ENCODE measurements around the gene SLC36A1.
A peak's percentile ranks its signal among the peaks of the same experiment; 100 is the strongest.

Gene SLC36A1

GRCh38 chr5:151434570-151435237 is 12.7 kb upstream of the SLC36A1 start:
- Histone ChIP-seq H3F3A (ENCODE audit: insufficient read depth, low read length) (no peaks in the 10 kb centered on the region), H3K4me3 (ENCODE audit: low read depth, low read length, poor library complexity, severe bottlenecking) (no peak overlapping the region), H3K79me2 (ENCODE audit: insufficient read depth, low read length) (no peaks in the 10 kb centered on the region), H3K27me3 (ENCODE audit: insufficient read depth, low read length) (no peaks in the 10 kb centered on the region; the same call in 1 of the 2 replicates), H2AFZ (ENCODE audit: low read length) (no peak overlapping the region), H3K27ac (ENCODE audit: low read depth, low read length, poor library complexity, severe bottlenecking) (no peak overlapping the region), H3K4me1 (ENCODE audit: insufficient read depth, low read length, severe bottlenecking) (no peaks in the 10 kb centered on the region), H3K9me2 (ENCODE audit: low read depth, low read length) (no peaks in the 10 kb centered on the region), H3K9ac (ENCODE audit: low read length) (no peak overlapping the region), H4K20me1 (ENCODE audit: insufficient read depth, low read length) (no peaks in the 10 kb centered on the region), H3K36me3 (ENCODE audit: insufficient read depth, low read length) (no peaks in the 10 kb centered on the region), H3K9me3 (ENCODE audit: low read length) (no peaks in the 10 kb centered on the region; the same call in 1 of the 2 replicates), H3K4me2 (ENCODE audit: low read length) (no peak overlapping the region)
- no peak for TF ChIP-seq EZH2 (IDR thresholded peaks at IDR 0.05; ENCODE audit: borderline replicate concordance, low read length)
- no peak for TF ChIP-seq CTCF (IDR thresholded peaks at IDR 0.05; ENCODE audit: low read length)

DNA sequence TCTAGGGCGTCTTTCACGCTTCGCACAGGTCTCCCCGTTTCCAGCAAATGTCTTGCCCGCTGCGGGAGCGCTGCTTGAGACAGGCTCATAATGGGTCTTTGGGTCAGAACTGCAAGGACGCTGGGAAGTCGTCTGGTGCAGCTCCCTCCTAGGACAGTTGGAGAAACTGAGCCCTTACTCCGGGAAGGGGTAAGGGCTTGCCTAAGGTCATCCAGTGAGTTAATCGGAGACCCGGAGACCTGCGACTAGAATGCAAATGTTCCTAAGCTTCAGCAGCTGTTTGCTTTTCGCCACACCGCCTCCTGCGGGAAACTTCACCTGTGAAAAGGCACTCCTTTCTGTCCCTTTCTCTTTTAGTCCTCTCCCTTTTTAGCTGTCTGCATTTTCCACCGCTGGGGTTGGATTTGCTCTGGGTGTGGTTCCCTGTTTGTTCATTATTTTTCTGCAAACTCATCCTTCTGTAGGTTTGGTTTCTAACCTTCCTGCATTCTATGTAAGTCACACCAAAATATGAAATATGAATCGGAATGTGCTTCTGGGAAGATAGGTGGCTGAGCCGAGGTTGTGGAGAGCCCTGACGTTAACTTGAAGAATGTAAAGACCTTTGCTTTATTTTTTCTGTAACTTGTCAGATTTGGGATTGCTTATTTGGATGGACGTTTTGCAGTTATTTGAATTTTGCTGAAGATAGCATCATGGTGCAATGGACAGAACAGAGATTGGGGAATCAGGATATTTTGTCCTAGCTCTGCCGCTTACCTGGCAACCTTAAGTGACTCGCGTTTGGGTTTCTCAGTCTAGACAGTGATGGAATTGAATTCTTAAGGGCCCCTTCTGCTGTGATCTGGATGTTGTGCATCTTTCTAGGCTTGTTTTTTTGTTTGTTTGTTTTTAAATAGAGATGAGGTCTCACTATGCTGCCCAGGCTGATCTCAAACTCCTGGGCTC is 909 bp downstream of the SLC36A1 start:
- peak overlapping the region; percentile 80 for H2AFZ ChIP-seq (ENCODE audit: low read length)
- peaks cover 16% of the 10 kb centered on the region for H3K4me1 ChIP-seq (ENCODE audit: insufficient read depth, low read length, severe bottlenecking)
- no peaks in the 10 kb centered on the region for H3K9me2 ChIP-seq (ENCODE audit: low read depth, low read length)
- H3K4me2 ChIP-seq (ENCODE audit: low read length), result peak overlapping the region; percentile 100
- no peaks in the 10 kb centered on the region for H4K20me1 ChIP-seq (ENCODE audit: insufficient read depth, low read length)
- no peaks in the 10 kb centered on the region for H3F3A ChIP-seq (ENCODE audit: insufficient read depth, low read length)
- no peaks in the 10 kb centered on the region for H3K27me3 ChIP-seq (ENCODE audit: insufficient read depth, low read length)
- TF ChIP-seq CTCF (IDR thresholded peaks at IDR 0.05; ENCODE audit: low read length), result no peak
- no peak for TF ChIP-seq EZH2 (IDR thresholded peaks at IDR 0.05; ENCODE audit: borderline replicate concordance, low read length)
- H3K9ac ChIP-seq (ENCODE audit: low read length), result peak overlapping the region; percentile 84
- no peak overlapping the region for H3K27ac ChIP-seq (ENCODE audit: low read depth, low read length, poor library complexity, severe bottlenecking)
- peak overlapping the region; percentile 88 for H3K4me3 ChIP-seq (ENCODE audit: low read depth, low read length, poor library complexity, severe bottlenecking)
- H3K9me3 ChIP-seq (ENCODE audit: low read length), result no peaks in the 10 kb centered on the region
- no peaks in the 10 kb centered on the region for H3K36me3 ChIP-seq (ENCODE audit: insufficient read depth, low read length)
- no peaks in the 10 kb centered on the region for H3K79me2 ChIP-seq (ENCODE audit: insufficient read depth, low read length)

- no peaks in the 10 kb centered on the region for H3K9me3 ChIP-seq (ENCODE audit: low read length)
- no peak overlapping the region; the same call in 1 of the 2 replicates for H3K9ac ChIP-seq (ENCODE audit: low read length)
- no peaks in the 10 kb centered on the region for H3F3A ChIP-seq (ENCODE audit: insufficient read depth, low read length)
- H4K20me1 ChIP-seq (ENCODE audit: insufficient read depth, low read length), result no peaks in the 10 kb centered on the region
- H3K4me2 ChIP-seq (ENCODE audit: low read length), result peak overlapping the region; percentile 100; the same call in 1 of the 2 replicates
- H3K4me3 ChIP-seq (ENCODE audit: low read depth, low read length, poor library complexity, severe bottlenecking), result no peak overlapping the region
- no peak overlapping the region for H3K27ac ChIP-seq (ENCODE audit: low read depth, low read length, poor library complexity, severe bottlenecking)
- no peaks in the 10 kb centered on the region for H3K36me3 ChIP-seq (ENCODE audit: insufficient read depth, low read length)
- no peaks in the 10 kb centered on the region for H3K79me2 ChIP-seq (ENCODE audit: insufficient read depth, low read length)
- H3K4me1 ChIP-seq (ENCODE audit: insufficient read depth, low read length, severe bottlenecking), result peaks cover 16% of the 10 kb centered on the region
- no peaks in the 10 kb centered on the region for H3K27me3 ChIP-seq (ENCODE audit: insufficient read depth, low read length)
- no peak overlapping the region for H2AFZ ChIP-seq (ENCODE audit: low read length)
- H3K9me2 ChIP-seq (ENCODE audit: low read depth, low read length), result no peaks in the 10 kb centered on the region
- no peak for TF ChIP-seq EZH2 (IDR thresholded peaks at IDR 0.05; ENCODE audit: borderline replicate concordance, low read length)
- TF ChIP-seq CTCF (IDR thresholded peaks at IDR 0.05; ENCODE audit: low read length), result no peak
These were observed 1.9 kb downstream of the SLC36A1 start for GRCh38 chr5:151449297-151449696.
